AG08395 (cell line): ENCODE measurements around the gene GNGT1.

Experiments
- DNase-seq: peaks from one replicate; pipeline ENCODE4 v3.0.0; 2012; ENCODE audit warnings: mixed read lengths, low spot score

Gene GNGT1

GRCh38 chr7:93906267-93906666, at the start of gene GNGT1:
Gene GNGT1, plus strand, starts transcription at chr7:93906567. Its CDS starts 180 bp downstream, at chr7:93906747.
- no peak for DNase-seq

DNA sequence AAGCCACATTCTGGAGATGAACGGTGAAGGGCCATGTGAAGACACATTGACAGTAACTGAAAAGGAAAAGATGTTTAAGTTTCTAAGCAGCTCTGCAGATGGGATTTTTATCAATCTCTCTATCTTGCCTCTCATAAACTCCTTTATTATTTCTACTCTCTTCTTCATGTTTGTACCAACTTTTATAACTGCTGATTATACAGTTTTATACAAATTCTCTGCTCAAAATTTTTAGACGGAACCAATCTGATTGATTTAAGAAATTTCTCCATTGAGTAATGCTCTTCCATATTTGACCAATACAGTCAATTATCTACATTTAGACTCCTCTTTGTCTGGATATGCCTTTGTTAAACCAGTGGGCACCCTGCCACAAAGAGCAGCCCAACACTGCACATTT, 47.5 kb upstream of the GNGT1 start:
- no peak for DNase-seq

DNA sequence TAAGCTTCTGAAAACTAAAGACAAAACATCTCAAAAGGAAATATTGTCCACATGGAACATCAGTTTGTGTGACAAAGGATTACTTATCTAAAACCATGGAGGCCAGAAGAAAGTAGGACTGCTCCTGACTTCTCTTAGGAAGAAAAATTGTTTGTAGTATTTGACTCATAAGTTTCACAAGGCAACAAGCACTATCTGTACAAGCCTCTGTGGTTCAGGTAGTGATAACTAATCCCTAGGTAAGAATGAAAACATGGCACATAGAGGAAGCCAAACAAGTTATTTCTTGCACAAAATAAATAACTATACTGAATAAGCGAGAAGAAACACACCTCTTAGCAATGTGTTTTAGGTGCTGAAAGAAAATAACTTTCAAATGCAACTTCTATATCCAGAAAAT, 46.1 kb upstream of the GNGT1 start:
- DNase-seq = no peak

- DNase-seq = no peak
These were observed 44.9 kb upstream of the GNGT1 start for GRCh38 chr7:93861325-93861949.

DNA sequence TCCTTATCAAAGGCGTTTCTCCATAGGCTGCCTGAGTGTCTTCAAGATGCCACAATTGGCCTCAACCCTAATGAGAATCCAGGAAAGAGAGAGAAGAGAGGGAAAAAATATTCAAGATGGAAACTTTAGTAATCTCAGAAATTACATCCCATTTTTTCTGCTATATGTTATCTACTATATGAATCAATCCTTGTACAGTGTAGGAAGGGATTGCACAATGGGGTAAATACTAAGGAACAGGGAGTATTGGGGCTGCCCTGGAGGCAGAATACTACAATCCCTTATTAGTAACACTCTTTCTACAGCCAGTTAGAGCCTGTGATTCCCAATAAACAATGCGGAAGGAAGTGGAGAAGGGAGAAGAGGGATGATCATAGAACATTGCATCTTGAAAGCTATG, 43.7 kb upstream of the GNGT1 start:
- no peak for DNase-seq

DNA sequence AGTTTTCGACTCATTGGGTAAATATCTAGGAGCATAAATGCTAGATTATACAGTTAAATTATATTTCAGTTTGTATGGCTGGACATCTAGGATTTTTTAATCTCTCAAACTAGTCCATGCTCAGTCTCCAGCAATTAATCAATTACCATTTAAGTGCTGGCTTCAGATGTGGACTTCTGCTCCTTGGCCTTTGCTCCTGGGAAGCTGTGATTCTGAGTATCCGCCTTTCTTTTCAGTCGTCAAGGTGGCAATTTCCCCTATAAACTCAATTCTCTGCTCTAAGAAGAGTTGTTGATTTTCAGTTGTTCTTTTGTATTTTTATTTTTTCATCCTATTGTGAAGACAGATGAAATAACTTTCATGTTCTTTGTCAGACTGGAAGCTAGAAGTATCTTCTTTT, 39.5 kb upstream of the GNGT1 start:
- no peak for DNase-seq

DNA sequence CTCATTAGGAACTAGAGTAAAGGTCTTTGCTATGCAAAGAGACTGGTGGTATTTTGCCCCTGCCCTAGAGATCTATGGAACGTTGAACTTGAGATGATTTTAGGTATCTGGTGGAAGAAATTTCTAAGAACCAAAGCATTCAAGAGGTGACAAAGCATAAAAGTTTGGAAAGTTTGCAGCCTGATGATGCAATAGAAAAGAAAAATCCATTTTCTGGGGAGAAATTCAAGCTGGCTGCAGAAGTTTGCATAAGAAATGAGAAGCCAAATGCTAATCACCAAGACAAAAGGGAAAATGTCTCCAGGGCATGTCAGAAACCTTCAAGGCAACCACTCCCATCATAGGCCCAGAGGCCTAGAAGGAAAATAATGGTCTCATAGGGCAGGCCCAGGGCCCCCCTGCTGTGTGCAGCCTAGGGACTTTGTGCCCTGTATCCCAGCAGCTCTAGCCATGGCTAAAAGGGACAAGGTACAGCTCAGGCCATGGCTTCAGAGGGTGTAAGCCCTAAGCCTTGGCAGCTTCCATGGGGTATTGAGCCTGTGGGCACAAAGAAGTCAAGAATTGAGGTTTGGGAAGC, 32.3 kb upstream of the GNGT1 start:
- DNase-seq = no peak

GRCh38 chr7:93877742-93878141, 28.6 kb upstream of the GNGT1 start:
- no peak for DNase-seq

- no peak for DNase-seq
These were observed 27.0 kb upstream of the GNGT1 start for GRCh38 chr7:93879356-93879755.

- DNase-seq = no peak
These were observed 23.9 kb upstream of the GNGT1 start for GRCh38 chr7:93882468-93882867.

DNA sequence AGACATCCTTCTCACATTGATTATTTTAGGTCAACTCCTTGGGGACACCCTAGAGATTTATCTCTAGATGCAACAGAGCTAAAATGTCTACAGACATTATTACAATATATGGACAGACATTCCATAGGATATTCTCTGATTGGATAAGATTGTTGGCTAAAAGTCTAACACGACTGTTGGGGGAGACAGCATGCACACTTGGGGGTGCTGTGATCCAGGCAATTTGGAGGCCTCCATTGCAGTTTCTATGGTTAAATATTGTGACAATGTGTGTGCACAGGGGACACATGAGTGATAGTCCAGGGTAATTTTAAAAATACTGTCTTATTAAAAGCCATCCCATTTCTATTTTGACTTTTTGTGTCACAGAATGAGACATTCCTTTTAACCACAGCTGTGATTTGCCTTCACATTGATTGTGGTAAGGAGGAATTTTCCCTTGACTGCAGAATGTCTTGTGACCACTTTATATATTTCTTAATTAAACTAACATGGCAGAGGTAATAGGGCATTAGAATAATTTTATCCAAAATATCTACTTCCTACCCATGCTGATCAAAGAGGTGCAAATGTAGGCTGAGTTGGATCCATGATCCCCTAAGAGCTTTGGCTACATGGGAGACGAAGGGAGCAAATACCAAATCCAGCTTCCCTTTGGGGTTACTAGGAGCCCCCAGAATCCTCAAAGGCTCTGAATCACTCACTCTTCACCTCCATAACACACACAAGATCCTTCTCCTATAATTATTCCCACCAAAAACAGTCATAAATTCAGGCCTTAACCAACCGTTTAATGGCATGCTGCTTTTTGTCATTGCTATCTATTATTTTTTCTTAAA, 23.1 kb upstream of the GNGT1 start:
- DNase-seq = no peak

DNA sequence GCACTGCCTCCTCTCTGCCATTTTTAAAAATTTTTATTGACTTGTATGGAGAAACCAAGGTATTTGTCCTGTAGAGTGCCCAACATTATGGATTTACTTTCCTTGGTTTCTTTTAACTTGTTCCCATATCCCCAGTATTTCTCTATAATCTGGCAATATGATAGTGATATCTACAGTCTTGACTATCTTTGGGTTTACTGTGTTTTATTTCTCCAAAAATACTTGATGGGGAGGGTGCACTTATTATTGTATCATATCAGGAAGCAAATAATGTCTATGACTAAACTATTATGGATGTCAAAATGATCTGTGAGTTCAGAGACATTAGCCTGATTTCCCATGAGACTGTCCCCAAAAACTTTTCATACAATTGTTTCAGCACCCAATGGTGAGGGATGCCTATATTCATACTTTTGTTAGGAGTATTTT, 22.4 kb upstream of the GNGT1 start:
- no peak for DNase-seq

- DNase-seq = no peak
These were observed 21.8 kb upstream of the GNGT1 start for GRCh38 chr7:93884541-93884940.

DNA sequence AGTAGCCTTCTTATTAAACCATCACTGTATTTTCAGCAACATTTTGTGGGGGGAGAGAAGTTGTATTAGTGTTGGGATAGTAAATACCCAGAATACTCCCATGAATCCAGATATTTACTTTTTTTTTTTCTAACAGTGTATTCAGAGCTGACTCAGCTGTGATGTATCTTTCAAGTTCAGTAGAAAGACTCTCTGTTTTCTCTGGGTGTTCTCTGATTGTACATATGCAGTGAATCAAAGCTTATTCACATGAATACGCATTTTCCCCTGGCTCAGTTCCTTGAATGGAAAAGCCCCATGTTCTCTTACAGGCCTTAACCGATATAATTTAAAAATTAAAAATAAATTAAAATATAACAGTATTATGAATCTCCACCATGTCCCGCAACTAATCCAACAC, 17.1 kb upstream of the GNGT1 start:
- DNase-seq = peak; percentile 25

DNA sequence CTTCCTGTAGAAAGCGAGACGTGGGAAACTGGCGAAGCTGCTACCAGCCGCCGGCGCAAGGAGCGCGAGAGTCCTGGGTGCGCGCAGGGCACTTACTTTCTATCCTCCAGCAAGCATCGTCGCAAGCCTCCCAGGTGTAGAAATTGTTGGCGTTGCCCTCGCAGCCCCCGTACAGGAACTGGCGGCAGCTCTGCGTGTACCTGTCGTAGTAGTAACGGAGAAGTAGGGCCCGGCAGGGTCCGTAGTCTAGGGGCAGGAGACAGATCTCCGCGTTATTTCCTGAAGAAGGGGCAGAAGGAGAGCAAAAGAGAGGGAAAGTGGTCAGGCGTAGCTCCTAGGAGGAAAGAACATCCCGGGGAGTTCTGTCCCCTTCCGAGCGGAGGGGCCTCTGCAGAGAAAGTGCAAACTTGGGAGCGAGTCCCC, 16.3 kb upstream of the GNGT1 start:
- DNase-seq = peak; percentile 38

DNA sequence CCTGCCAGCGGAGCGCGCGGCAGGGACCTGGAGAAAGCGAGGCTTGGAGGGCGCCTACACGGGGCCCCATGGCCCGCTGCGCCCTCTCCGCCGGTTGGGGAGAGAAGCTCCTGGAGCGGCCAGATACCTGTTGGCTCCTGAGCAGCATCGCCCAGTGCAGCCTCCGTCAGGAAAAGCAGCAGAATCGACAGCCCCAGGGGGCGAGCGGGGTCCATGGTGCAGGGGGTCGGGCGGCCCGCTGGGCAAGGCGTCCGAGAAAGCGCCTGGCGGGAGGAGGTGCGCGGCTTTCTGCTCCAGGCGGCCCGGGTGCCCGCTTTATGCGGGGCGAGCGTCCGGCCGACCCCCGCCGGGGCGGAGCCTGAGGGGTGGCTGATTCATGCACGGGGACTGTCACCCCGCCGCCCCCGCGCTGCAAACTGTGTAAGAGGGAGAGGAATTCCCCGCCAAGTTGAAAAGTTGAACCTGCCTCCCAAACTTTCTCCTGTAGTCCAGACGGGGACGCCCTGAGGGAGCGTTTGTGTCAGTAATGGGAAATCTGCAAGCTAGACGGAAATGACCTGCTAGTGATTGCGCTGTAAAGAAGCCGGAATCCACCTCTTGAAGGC, 15.8 kb upstream of the GNGT1 start, which contains the start of gene TFPI2:
Gene TFPI2 (minus strand): TSS at position 290 of the 605 bp plus-strand sequence. CDS start 75 bp downstream, at position 215.
- peak; percentile 29 for DNase-seq

- DNase-seq = no peak
These were observed 11.9 kb upstream of the GNGT1 start for GRCh38 chr7:93894426-93894825.

GRCh38 chr7:93894966-93895640, 11.3 kb upstream of the GNGT1 start:
- no peak for DNase-seq

DNA sequence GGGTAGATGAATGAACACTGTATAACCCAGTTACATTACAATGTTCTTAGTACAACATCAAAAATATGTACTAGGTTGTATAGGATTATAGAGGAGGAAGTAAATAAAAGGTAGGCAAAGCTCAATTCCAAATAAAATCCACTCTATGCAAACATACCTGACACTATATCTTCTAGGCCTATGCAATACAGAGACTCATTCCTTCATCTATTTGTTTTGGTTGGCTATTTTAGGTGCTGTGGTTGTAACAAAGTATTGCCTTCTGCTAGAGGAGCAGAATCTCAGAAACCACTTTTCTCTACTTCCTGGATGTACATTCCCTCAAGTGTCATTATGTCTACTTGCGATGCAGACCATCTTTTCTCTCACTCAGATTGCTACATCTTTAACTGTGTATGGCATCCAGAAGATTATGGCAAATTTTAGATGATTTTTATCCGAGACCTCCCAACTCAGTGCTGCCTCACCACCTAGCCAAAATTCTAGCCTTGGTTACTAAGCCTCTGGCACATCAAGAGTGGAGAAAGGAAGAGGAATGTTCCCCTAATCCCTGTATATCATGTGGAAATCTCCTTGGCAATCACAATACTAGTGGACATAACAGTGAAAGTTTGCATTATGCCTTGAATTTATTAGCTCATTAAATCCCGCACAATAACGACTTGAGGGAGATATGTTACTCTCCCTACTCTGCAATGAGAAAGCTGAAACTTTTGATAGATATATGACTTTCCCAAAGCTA, 10.3 kb upstream of the GNGT1 start:
- DNase-seq = no peak

DNA sequence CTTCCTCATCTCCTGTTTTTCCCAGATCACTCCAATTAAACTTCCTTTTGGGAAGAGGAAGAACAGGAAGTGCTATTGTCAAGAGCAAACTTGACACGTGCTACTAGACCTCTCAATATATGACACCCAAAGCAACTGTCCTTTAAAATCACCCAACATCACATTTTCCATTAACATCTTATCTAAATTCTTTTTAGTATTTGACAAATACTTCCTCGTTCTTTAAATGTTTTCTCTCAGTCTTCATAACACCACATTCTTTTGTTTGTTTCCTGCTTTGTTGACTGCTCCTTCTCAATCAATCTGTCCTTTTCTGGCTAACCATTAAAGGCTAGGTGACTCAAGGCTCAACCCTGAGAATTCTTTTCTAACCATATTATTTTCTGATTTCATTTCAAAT, 8.7 kb upstream of the GNGT1 start:
- no peak for DNase-seq

GRCh38 chr7:93902777-93903423, 3.5 kb upstream of the GNGT1 start:
- peak; percentile 38 for DNase-seq
